IPS-NIHi7 (cell line): Measurements from ENCODE around the gene GRK3.

Experiments
- DNase-seq: peaks from one replicate; pipeline ENCODE4 v3.0.0; 2012; ENCODE audit warnings: mixed read lengths; ENCODE audit errors: extremely low spot score

The GRK3 gene

GRCh38 chr22:25663654-25664053 is 99.2 kb downstream of the GRK3 start:
- no peak for DNase-seq

- DNase-seq: peak; percentile 22
Observed at GRCh38 chr22:25666308-25666707, 101.8 kb downstream of the GRK3 start.

GRCh38 chr22:25668437-25668836 is 104.0 kb downstream of the GRK3 start:
- DNase-seq: no peak

- DNase-seq: no peak
Observed at GRCh38 chr22:25669253-25670069, 105.0 kb downstream of the GRK3 start.

GRCh38 chr22:25670070-25670461 is 105.6 kb downstream of the GRK3 start:
- DNase-seq: no peak

GRCh38 chr22:25672289-25673084 is 108.0 kb downstream of the GRK3 start:
- DNase-seq: no peak

GRCh38 chr22:25673713-25674112 is 109.2 kb downstream of the GRK3 start:
- no peak for DNase-seq

GRCh38 chr22:25677631-25678030 is 113.2 kb downstream of the GRK3 start:
- DNase-seq: no peak

- no peak for DNase-seq
Observed at GRCh38 chr22:25680051-25680450, 115.6 kb downstream of the GRK3 start.

- no peak for DNase-seq
Observed at GRCh38 chr22:25680956-25681355, 116.5 kb downstream of the GRK3 start.

GRCh38 chr22:25682109-25682508 is 117.6 kb downstream of the GRK3 start:
- DNase-seq: no peak

GRCh38 chr22:25688627-25689026 is 124.2 kb downstream of the GRK3 start:
- no peak for DNase-seq

GRCh38 chr22:25689631-25690030 is 125.2 kb downstream of the GRK3 start:
- DNase-seq: no peak

- DNase-seq: no peak
Observed at GRCh38 chr22:25690798-25691197, 126.3 kb downstream of the GRK3 start.

GRCh38 chr22:25692397-25693267 is 128.2 kb downstream of the GRK3 start:
- no peak for DNase-seq

- no peak for DNase-seq
Observed at GRCh38 chr22:25693268-25693565, 128.7 kb downstream of the GRK3 start.

- no peak for DNase-seq
Observed at GRCh38 chr22:25694196-25694907, 129.9 kb downstream of the GRK3 start.

GRCh38 chr22:25695146-25695545 is 130.7 kb downstream of the GRK3 start:
- no peak for DNase-seq

- DNase-seq: no peak
Observed at GRCh38 chr22:25696763-25697162, 132.3 kb downstream of the GRK3 start.

GRCh38 chr22:25697181-25697664 is 132.7 kb downstream of the GRK3 start:
- DNase-seq: no peak

GRCh38 chr22:25697978-25698377 is 133.5 kb downstream of the GRK3 start:
- DNase-seq: no peak
